Renal pelvis (tissue), 4 donors: Measurements from ENCODE around the gene NPAS3. TPM values are rescaled to one million over a fixed set of nuclear protein-coding genes. Genes with fewer than 3 reads are reported as not detected.

Experiments used
- DNase-seq: peaks from one replicate; pipeline ENCODE4 v3.0.0-alpha.2; 2013
- polyA plus RNA-seq, 3 donors: library from polyadenylated mRNA; unstranded; fragments of 120-200 nt; gene quantifications; one replicate each; pipeline ENCODE4 v1.2.1, GENCODE V29; 2013; ENCODE audit not compliant: insufficient read length in 3 of 3

NPAS3 gene
- polyA plus RNA-seq, 3 donors: 8.7 to 9.6 (median 9.0) TPM

- no peak for DNase-seq
These were observed 692.8 kb downstream of the NPAS3 start for GRCh38 chr14:33631441-33631840.

GRCh38 chr14:33634631-33635030 lies 696.0 kb downstream of the NPAS3 start:
- no peak for DNase-seq

- no peak for DNase-seq
These were observed 698.0 kb downstream of the NPAS3 start for GRCh38 chr14:33636716-33637115.

GRCh38 chr14:33642080-33642479 lies 703.4 kb downstream of the NPAS3 start:
- DNase-seq: no peak

GRCh38 chr14:33642691-33643244 lies 704.1 kb downstream of the NPAS3 start:
- no peak for DNase-seq

GRCh38 chr14:33643426-33644181 lies 704.9 kb downstream of the NPAS3 start:
- DNase-seq: no peak

- DNase-seq: no peak
These were observed 708.1 kb downstream of the NPAS3 start for GRCh38 chr14:33646692-33647260.

- DNase-seq: no peak
These were observed 708.7 kb downstream of the NPAS3 start for GRCh38 chr14:33647385-33647786.

GRCh38 chr14:33650430-33650829 lies 711.8 kb downstream of the NPAS3 start:
- no peak for DNase-seq

GRCh38 chr14:33652566-33653307 lies 714.1 kb downstream of the NPAS3 start:
- no peak for DNase-seq

GRCh38 chr14:33653308-33653695 lies 714.6 kb downstream of the NPAS3 start:
- no peak for DNase-seq

GRCh38 chr14:33655421-33655820 lies 716.7 kb downstream of the NPAS3 start:
- no peak for DNase-seq

- DNase-seq: no peak
These were observed 718.8 kb downstream of the NPAS3 start for GRCh38 chr14:33657476-33657875.

- DNase-seq: no peak
These were observed 721.6 kb downstream of the NPAS3 start for GRCh38 chr14:33660248-33660647.

- no peak for DNase-seq
These were observed 722.4 kb downstream of the NPAS3 start for GRCh38 chr14:33661101-33661500.

- DNase-seq: no peak
These were observed 729.4 kb downstream of the NPAS3 start for GRCh38 chr14:33668066-33668465.

- DNase-seq: no peak
These were observed 730.4 kb downstream of the NPAS3 start for GRCh38 chr14:33669111-33669510.

GRCh38 chr14:33670235-33670634 lies 731.6 kb downstream of the NPAS3 start:
- DNase-seq: no peak

- no peak for DNase-seq
These were observed 732.9 kb downstream of the NPAS3 start for GRCh38 chr14:33671556-33671955.

GRCh38 chr14:33674927-33675326 lies 736.2 kb downstream of the NPAS3 start:
- no peak for DNase-seq

- DNase-seq: no peak
These were observed 736.9 kb downstream of the NPAS3 start for GRCh38 chr14:33675415-33676130.

GRCh38 chr14:33676135-33676566 lies 737.5 kb downstream of the NPAS3 start:
- DNase-seq: peak; percentile 26
